Fibroblast of skin of left quadriceps (primary cell): ENCODE results near the gene DFFA.

ENCODE experiments used
- DNase-seq, 2 experiments: peaks; one replicate each; pipeline ENCODE4 v3.0.0-alpha.2; 2013; ENCODE audit warnings: low read depth in 2 of 2

DFFA gene, protein sequence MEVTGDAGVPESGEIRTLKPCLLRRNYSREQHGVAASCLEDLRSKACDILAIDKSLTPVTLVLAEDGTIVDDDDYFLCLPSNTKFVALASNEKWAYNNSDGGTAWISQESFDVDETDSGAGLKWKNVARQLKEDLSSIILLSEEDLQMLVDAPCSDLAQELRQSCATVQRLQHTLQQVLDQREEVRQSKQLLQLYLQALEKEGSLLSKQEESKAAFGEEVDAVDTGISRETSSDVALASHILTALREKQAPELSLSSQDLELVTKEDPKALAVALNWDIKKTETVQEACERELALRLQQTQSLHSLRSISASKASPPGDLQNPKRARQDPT

GRCh38 chr1:10472220-10473144, at the start of gene DFFA:
Gene DFFA (minus strand): TSS chr1:10472529. CDS start chr1:10472458, 71 bp downstream.
- peak; percentile 90 for DNase-seq

DNA sequence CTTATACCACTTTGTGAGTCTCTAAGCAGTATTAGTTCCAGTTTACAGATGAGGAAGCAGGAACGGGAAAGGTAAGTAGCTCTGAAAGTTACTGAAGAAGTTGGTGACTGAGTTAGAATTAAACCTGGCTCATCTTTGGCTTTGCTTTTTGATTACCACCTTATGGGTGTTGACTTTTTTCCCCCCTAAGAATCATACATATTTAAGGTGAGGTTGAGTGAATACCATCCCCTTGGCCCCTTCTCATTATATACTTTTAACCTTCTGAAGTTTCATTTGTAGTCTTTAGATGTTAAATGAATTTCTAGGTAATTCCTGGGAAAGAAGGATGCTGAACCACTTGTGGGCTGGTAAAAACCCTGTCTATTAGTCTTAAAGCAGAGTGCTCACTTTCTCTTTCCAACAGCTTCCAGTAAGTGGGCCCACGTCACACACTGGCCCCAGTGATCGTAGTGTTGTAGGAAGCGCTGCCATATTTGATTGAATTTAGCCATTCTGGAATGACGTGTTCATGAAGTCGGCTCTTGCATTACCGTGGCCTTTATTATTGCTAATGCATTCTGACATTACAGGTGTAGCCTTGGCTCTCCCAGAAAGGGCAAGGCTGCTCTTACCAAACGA, 49.3 kb upstream of the DFFA start:
- DNase-seq, result no peak

DNA sequence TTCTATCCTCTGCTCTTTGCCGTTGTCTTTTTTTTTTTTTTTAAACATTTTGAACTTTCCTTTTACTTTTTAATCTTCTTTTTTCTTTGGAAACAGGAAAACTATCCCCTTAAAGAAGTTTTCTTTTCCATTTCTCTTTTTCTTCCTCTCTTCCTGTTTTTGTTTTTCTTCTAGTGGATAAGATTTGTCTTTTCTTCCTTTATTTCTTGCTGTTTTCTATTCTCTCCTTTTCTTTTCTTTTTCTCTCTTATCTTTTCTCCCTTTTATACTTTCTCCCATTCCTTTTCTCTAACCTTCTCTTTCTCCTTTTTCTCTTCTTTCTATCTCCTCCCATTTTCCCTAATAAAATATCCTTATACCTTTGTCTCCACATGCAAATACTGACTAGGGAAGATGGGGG, 48.6 kb upstream of the DFFA start:
- DNase-seq, result no peak

- DNase-seq, result no peak
Observed at GRCh38 chr1:10520497-10520896, 48.2 kb upstream of the DFFA start.

DNA sequence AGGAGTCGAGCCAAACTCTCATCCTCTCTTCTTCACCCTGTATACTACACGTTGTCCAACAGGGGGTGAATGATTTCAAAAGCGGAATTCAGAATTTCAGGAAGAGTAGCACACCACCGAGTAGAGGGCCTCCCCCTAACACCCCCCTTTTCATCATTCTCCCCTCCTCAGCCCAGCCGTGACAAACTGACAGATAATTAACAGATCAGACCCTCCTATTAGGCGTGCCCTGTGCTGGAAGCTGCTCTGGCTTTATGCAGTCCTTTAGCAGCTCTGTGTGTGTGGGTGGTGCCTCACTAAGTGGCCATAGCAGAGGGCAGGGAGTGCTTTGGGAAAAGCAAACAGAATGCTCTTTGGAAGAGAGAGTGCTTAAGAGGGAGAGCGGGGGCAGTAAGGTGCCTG, 46.7 kb upstream of the DFFA start:
- DNase-seq, result no peak

GRCh38 chr1:10517677-10517982, 45.3 kb upstream of the DFFA start:
- no peak for DNase-seq

GRCh38 chr1:10516925-10517676, 44.8 kb upstream of the DFFA start:
- DNase-seq, result no peak

DNA sequence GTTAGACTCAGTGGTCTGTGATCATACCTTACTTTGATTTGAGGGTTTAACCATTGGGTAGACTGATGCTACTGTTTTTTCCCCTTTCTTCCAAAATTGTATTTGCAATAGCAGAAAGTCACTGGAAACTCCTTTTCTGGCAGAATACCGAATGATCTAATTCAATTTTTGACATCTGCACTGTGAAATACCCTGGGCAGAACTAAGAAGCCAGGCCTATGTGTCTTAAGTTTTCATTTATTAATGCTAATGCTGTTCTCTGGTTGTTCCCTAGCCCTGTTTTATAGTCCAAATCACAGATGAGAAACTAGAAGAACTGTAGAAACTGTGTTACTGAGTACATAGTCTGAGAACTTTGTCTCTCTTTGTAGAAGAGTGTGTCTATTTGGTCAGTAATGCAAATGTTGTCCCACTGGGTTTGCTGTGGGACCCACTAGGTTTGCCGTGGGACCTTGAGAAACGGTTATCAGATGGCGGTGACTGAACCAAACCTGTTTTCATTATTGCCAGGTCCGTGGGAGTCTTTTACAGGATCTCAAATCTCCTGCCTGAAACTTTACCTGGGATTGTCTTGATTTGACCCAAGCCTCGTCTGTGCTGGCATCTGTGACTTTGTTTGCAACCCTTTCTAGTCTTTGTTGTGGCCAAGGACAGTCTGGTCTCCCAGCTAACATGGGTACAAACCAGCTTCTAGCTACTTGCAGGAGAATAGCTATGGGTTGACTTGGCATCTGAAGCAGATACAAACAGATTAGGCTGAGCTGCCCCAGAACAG, 43.8 kb upstream of the DFFA start:
- no peak for DNase-seq

GRCh38 chr1:10515301-10515975, 43.1 kb upstream of the DFFA start:
- no peak for DNase-seq

- peak in 1 of 2 experiments; percentile 27 for DNase-seq
Observed at GRCh38 chr1:10514490-10515235, 42.3 kb upstream of the DFFA start.

- DNase-seq, result no peak
Observed at GRCh38 chr1:10513199-10513598, 40.9 kb upstream of the DFFA start.

DNA sequence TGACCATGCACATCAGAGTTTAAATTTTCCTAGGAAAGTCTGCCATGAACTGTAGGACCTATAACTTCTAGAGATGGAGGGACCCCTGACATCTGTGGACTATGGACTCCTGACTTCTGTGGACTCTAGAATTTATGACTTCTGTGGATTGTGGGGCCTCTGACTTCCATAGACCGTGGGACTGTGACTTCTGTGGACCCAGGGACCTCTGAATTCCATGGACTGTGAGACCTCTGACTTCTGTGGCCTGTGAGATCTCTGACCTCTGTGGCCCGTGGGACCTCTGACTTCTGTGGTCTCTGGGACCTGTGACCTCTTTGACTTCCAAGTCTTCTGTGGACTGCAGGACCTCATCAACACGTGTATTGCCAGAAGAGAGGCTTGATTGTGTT, 39.2 kb upstream of the DFFA start:
- DNase-seq, result no peak

DNA sequence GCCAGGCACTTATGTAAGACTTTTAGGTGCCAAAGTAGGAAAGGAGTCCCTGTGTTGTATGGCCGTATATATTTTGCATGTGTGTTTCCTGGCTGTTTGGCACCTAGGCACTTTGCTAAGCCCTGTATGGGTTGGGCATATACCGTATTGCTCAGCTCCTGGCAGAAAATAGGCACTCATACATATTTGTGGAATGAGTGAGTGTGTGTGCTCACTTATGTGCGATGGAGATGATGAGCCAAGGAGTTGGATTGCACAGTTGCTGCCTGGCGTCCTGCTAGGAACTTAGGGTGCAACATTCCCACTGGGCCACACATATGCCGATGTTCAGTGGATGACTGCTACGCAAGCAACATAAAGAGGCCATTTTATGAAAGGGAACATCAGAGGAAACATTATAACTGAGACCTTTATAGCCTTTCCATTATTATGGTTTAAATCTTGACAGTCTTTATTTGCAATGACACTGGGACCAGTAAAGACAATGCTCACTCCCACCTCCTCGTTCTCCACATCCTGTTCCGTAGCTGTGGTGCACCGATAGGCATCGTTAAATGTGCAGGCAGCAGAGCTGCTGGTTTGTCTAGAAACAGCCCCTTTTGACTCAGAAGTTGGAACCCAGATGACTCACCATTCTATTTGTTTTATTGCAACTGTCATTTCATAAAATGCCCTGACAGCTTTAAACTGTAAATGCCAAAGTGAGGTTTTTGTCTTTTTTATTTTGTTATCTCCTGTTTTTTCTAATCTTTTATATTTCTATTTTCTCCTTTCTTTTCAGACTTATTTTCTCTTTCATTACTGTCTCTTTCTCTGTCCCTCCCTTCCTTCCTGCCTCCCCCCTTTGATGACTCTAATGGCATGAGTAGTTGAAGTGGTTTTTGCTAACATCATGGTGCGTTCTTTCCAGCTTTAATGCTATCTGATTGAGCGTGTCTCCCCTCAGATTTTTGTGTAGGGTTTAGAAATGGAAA, 38.5 kb upstream of the DFFA start:
- DNase-seq, result peak in 1 of 2 experiments; percentile 70

DNA sequence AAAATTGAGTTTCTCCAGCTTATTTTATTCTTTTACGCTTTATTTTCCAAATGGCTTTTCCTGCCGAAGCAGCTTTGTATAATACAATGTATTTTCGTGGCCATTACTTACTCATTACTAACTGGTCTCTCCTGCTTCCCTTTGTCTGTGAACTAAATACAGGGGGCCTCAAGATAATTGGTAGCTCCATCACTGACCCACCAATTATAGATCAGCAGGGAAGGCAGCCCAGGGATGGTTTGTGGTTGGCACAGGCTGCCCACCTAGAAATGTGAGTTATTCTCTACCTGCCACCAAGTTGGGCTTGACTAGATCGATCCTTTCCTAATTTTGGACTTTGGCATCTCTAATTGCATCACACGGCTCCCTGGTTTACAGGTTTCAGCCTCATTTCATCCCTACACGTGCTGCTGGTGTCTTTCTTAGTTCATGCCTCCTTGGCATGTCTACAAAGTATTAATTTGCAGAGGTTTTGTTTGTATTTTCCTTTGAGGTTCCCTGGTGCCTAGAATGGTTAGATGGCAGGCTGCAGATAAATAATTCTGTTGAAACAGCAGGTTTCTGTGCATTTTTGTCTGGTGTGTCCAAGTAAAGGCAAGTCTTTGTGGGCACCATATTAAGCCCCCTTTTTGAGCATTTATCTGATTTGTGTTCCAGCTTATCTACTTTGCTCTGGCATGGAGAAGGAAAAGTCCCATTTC, 37.6 kb upstream of the DFFA start:
- DNase-seq, result no peak

DNA sequence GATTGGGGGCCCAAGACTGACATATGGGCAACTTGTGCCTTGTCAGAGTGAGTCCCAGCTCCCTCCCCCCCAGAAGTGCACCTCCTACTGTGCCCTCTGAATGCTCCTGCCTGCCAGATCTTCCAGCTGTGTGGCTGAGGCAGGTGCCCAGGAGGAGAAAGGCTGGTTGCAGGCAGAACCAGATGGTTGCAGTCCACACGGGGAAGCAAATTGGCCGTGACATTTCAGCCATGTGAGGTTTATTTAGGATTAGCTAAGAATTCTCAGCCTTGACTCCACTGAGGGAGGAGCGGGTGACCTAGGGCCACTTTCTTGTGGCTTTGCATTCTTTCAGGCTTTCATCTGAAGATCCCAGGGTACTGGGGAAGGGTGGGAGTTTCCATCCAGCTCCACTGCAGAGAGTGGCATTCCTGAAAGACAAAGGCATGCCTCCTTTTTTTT, 36.2 kb upstream of the DFFA start:
- DNase-seq, result no peak

GRCh38 chr1:10507111-10507879, 35.0 kb upstream of the DFFA start:
- DNase-seq, result peak in 1 of 2 experiments; percentile 40

- no peak for DNase-seq
Observed at GRCh38 chr1:10506677-10507047, 34.3 kb upstream of the DFFA start.
